ENCODE results near the gene SPINK2.

The SPINK2 gene

DNA sequence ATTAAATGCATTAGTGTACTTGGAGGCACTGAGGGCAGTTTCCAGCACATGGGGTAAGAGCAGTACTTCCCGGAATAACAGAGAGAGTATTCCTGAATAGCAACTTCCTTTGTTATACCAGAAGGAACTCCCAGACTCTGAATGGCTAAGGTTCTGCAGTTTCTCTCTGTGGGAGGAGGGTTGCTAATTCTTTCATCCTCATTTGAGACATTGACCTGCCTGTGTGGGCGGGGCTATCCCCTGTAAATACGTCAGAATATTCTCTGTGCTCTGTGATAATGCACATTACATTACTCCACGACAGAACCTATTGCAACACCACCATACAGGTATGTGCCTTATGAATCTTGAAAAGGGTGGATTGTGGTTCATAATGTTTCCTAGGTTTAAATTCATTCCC lies 52.7 kb downstream of the SPINK2 start:
- H3K4me3 ChIP-seq (ENCODE audit: low read length), result no peak overlapping the region
- TF ChIP-seq, protein P1, sequence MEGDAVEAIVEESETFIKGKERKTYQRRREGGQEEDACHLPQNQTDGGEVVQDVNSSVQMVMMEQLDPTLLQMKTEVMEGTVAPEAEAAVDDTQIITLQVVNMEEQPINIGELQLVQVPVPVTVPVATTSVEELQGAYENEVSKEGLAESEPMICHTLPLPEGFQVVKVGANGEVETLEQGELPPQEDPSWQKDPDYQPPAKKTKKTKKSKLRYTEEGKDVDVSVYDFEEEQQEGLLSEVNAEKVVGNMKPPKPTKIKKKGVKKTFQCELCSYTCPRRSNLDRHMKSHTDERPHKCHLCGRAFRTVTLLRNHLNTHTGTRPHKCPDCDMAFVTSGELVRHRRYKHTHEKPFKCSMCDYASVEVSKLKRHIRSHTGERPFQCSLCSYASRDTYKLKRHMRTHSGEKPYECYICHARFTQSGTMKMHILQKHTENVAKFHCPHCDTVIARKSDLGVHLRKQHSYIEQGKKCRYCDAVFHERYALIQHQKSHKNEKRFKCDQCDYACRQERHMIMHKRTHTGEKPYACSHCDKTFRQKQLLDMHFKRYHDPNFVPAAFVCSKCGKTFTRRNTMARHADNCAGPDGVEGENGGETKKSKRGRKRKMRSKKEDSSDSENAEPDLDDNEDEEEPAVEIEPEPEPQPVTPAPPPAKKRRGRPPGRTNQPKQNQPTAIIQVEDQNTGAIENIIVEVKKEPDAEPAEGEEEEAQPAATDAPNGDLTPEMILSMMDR (conservative IDR thresholded peaks at IDR 0.05; ENCODE audit: low read depth, low read length), result no peak
- no peak for DNase-seq (ENCODE audit: low read depth)

DNA sequence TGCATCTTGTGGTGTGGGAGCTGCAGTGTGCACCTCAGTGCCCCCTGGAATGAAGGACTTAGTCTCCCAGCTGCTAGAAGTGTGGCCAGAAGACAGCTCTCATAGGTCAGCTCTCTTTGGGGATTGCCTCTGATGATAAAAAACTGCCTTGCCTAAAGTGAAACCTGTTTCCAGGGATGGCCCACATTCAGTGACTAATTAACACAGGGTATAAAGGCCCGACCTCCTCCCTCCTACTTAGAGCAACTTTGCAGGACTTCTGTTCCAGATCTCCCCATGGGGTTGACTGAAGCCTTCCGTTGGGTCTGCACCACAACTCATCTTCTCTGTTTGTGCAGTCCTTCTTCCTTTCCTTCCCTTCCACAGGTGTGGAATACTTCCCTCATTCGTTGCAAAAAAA lies 53.2 kb downstream of the SPINK2 start:
- TF ChIP-seq, protein P1 (conservative IDR thresholded peaks at IDR 0.05; ENCODE audit: low read depth, low read length), result no peak
- no peak overlapping the region for H3K4me3 ChIP-seq (ENCODE audit: low read length)
- no peak for DNase-seq (ENCODE audit: low read depth)

- TF ChIP-seq, protein P1 (conservative IDR thresholded peaks at IDR 0.05; ENCODE audit: low read depth, low read length), result no peak
These were observed 53.9 kb downstream of the SPINK2 start for GRCh38 chr4:56767567-56767966.

DNA sequence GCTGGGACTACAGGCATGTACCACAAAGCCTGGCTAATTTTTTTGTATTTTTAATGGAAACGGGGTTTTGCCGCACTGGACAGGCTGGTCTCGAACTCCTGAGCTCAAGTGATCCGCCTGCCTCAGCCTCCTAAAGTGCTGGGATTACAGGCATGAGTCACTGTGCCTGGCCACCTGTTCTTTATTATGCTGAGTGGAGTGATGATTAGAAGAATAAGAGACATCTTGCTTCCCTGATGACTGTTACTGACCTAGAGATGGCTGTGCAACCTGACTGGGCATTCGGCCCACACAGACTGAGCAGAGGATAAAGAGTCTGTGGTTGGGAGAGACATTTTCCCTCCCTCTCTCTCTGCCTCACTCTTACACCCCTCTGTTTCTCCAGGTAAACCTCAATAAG lies 56.7 kb downstream of the SPINK2 start:
- no peak overlapping the region for H3K4me3 ChIP-seq (ENCODE audit: low read length)
- DNase-seq (ENCODE audit: low read depth), result no peak
- TF ChIP-seq, protein P1 (conservative IDR thresholded peaks at IDR 0.05; ENCODE audit: low read depth, low read length), result no peak

More at GRCh38 chr4:56767567-56767966, 53.9 kb downstream of the SPINK2 start:
- DNase-seq (ENCODE audit: low read depth), result no peak
- no peak overlapping the region for H3K4me3 ChIP-seq (ENCODE audit: low read length)

DNA sequence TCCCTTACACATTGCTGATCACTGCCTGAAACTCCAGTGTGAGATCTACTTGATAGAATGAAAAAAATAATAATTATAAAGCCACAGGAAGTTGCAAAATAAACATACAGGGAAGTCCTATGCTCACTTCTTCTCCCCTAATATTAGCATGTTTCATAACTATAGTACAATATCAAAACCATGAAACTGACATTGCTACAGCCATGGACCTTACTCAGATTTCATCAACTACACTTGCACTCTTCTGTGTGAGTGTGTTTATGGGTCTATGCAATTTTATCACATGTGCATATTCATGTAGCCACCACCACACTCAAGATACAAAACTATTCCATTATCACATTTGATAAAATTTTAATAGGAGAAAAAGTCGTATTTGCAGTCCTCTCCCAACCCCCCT lies 57.3 kb downstream of the SPINK2 start:
- DNase-seq (ENCODE audit: low read depth), result no peak
- H3K4me3 ChIP-seq (ENCODE audit: low read length), result no peak overlapping the region
- TF ChIP-seq, protein P1 (conservative IDR thresholded peaks at IDR 0.05; ENCODE audit: low read depth, low read length), result no peak

GRCh38 chr4:56762484-56763250 lies 58.8 kb downstream of the SPINK2 start:
- no peak overlapping the region for H3K4me3 ChIP-seq (ENCODE audit: low read length)
- TF ChIP-seq, protein P1 (conservative IDR thresholded peaks at IDR 0.05; ENCODE audit: low read depth, low read length), result no peak
- no peak for DNase-seq (ENCODE audit: low read depth)

DNA sequence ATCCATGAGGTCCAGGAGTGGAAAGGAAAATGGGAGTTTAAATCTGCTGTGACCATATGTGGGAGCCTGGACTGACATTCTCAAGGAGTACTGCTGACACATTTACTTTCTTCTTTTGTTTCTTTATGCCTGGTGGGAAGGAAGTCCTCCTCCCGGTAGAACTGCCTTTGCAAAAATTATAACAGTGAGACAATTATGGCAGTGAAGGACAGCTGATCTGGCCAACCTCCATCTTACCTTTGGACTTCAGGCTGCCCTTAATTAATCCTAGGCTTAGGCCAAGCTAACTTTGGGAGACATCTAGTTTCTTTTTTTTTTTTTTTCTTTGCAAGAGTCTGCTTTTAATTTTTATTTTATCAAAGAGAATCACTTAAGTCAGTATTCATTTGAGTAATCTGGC lies 61.3 kb downstream of the SPINK2 start:
- DNase-seq (ENCODE audit: low read depth), result no peak
- TF ChIP-seq, protein P1 (conservative IDR thresholded peaks at IDR 0.05; ENCODE audit: low read depth, low read length), result no peak
- H3K4me3 ChIP-seq (ENCODE audit: low read length), result no peak overlapping the region
